ENCODE results near the gene PSMB2.

Gene PSMB2

GRCh38 chr1:35556484-35557117 is 84.7 kb downstream of the PSMB2 start:
- DNase-seq (ENCODE audit: low read depth in 2 of 2) = no peak

GRCh38 chr1:35555601-35556477 is 85.5 kb downstream of the PSMB2 start:
- DNase-seq (ENCODE audit: low read depth in 2 of 2) = no peak

DNA sequence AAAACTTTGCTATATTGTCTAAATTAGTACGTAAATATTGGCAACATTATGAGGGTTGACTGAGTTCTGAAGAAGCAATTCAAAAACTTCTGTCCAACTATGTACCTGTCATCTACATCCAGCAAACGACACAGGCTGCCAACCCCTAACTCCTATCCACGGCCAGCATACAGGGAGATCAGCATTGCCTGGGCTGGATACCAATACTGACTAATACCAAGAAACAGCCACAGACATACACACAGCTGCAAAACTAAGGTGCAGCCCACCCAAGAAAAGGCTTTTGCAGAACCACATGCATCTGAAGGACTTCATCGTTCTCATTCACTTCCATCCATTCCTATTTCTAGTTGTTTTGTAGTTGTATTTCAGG is 86.1 kb downstream of the PSMB2 start:
- DNase-seq (ENCODE audit: low read depth in 2 of 2) = no peak

- no peak for DNase-seq (ENCODE audit: low read depth in 2 of 2)
Measured at GRCh38 chr1:35554266-35555211, 86.8 kb downstream of the PSMB2 start.

GRCh38 chr1:35553851-35554250 is 87.5 kb downstream of the PSMB2 start:
- no peak for DNase-seq (ENCODE audit: low read depth in 2 of 2)

Data from stimulated activated CD8-positive, alpha-beta memory T cell treated with anti-CD3 and anti-CD28 coated beads, Interleukin-2, amount 100 ng/mL, for 1 hour (primary cell).